ENCODE data around the gene MGST3.

DNA sequence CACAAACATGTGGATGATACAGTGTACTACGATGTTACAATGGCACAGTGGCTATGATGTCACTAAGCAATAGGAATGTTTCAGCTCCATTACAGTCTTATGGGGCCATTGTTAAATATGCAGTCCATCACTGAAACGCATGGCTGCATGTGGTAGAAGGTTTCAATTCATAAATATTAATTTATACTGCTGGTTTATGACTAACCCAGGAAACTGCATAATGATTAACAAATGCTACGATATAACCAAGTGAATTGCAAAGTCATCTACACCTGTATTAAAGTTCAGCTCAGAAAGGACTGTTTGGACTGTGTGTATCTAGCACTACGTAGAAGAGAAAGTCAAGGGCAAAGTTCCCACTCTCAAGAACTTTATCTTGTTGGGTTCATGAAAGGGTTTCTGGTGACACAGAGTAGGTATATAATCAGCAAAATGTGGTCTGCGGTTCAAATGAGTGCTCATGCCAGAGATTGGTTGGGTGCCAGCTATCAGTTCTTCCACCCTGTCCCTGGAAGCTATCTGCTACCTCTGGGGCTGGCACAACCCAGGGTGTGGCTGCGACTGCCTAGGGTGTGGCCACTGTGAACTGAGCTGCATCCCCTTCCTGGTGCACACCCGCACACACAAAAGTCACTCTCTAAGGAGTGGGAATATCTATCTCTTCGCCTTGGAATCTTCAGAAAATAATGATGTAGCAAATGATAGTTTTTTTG, 14.8 kb downstream of the MGST3 start:
- TF ChIP-seq YY1 (IDR thresholded peaks at IDR 0.05; ENCODE audit: low read depth), result no peak
- no peak for TF ChIP-seq CREB1 (IDR thresholded peaks at IDR 0.05; ENCODE audit: low read depth)
- TF ChIP-seq EGR1 (IDR thresholded peaks at IDR 0.05), result no peak
- TF ChIP-seq, protein P1, sequence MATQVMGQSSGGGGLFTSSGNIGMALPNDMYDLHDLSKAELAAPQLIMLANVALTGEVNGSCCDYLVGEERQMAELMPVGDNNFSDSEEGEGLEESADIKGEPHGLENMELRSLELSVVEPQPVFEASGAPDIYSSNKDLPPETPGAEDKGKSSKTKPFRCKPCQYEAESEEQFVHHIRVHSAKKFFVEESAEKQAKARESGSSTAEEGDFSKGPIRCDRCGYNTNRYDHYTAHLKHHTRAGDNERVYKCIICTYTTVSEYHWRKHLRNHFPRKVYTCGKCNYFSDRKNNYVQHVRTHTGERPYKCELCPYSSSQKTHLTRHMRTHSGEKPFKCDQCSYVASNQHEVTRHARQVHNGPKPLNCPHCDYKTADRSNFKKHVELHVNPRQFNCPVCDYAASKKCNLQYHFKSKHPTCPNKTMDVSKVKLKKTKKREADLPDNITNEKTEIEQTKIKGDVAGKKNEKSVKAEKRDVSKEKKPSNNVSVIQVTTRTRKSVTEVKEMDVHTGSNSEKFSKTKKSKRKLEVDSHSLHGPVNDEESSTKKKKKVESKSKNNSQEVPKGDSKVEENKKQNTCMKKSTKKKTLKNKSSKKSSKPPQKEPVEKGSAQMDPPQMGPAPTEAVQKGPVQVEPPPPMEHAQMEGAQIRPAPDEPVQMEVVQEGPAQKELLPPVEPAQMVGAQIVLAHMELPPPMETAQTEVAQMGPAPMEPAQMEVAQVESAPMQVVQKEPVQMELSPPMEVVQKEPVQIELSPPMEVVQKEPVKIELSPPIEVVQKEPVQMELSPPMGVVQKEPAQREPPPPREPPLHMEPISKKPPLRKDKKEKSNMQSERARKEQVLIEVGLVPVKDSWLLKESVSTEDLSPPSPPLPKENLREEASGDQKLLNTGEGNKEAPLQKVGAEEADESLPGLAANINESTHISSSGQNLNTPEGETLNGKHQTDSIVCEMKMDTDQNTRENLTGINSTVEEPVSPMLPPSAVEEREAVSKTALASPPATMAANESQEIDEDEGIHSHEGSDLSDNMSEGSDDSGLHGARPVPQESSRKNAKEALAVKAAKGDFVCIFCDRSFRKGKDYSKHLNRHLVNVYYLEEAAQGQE (IDR thresholded peaks at IDR 0.05; ENCODE audit: low read depth), result no peak
- no peak for TF ChIP-seq MAX (IDR thresholded peaks at IDR 0.05)
- TF ChIP-seq EP300 (IDR thresholded peaks at IDR 0.05; ENCODE audit: borderline replicate concordance), result no peak
- no peak for TF ChIP-seq ZBTB7A (IDR thresholded peaks at IDR 0.05; ENCODE audit: low read depth)
- no peak for TF ChIP-seq RAD21 (IDR thresholded peaks at IDR 0.05; ENCODE audit: low read depth)
- no peak for TF ChIP-seq TEAD4 (IDR thresholded peaks at IDR 0.05)
